ENCODE results near the gene CLBA1.

CLBA1 gene

GRCh38 chr14:105021656-105022275 is 36.2 kb downstream of the CLBA1 start (continued):
- TF ChIP-seq PATZ1 (tag by site-specific recombination; IDR thresholded peaks at IDR 0.05) (no peak), ZNF184 (tag by site-specific recombination; IDR thresholded peaks at IDR 0.05) (no peak), ZXDB (tag by site-specific recombination; IDR thresholded peaks at IDR 0.05) (no peak; the same call in none of the 2 replicates), FEZF1 (tag by site-specific recombination; IDR thresholded peaks at IDR 0.05) (no peak), OVOL3 (tag by site-specific recombination; IDR thresholded peaks at IDR 0.05) (no peak), ZNF768 (tag by site-specific recombination; IDR thresholded peaks at IDR 0.05) (no peak), ZNF571 (tag by site-specific recombination; IDR thresholded peaks at IDR 0.05) (no peak), ZNF155 (tag by site-specific recombination; IDR thresholded peaks at IDR 0.05) (no peak), ZNF23 (tag by site-specific recombination; IDR thresholded peaks at IDR 0.05; ENCODE audit: borderline replicate concordance) (no peak), GLI4 (tag by site-specific recombination; IDR thresholded peaks at IDR 0.05) (no peak), ZNF645 (tag by site-specific recombination; IDR thresholded peaks at IDR 0.05) (no peak), ZNF549 (tag by site-specific recombination; IDR thresholded peaks at IDR 0.05) (no peak), ZNF558 (tag by site-specific recombination; IDR thresholded peaks at IDR 0.05) (no peak), ZNF132 (tag by site-specific recombination; IDR thresholded peaks at IDR 0.05; ENCODE audit: borderline replicate concordance) (no peak), ZNF335 (tag by site-specific recombination; conservative IDR thresholded peaks at IDR 0.05) (peak; percentile 85), PRDM6 (tag by site-specific recombination; IDR thresholded peaks at IDR 0.05) (no peak), MZF1 (tag by site-specific recombination; IDR thresholded peaks at IDR 0.05; ENCODE audit: borderline replicate concordance) (no peak), CTCF (tag by site-specific recombination; IDR thresholded peaks at IDR 0.05) (peak; percentile 90), GLI2 (tag by site-specific recombination; IDR thresholded peaks at IDR 0.05; ENCODE audit: borderline replicate concordance, low read depth) (no peak), ZFP69B (tag by site-specific recombination; IDR thresholded peaks at IDR 0.05) (no peak; the same call in 1 of the 2 replicates), BCL11B (tag by site-specific recombination; IDR thresholded peaks at IDR 0.05; ENCODE audit: low read depth) (no peak), TCF7L2 (IDR thresholded peaks at IDR 0.05; ENCODE audit: borderline replicate concordance, low read depth, low read length) (no peak), KLF7 (tag by site-specific recombination; IDR thresholded peaks at IDR 0.05; ENCODE audit: borderline replicate concordance) (0 out of 2 replicates have a peak, but pooled peaks have one; percentile 25), HOXD13 (CRISPR knock-in tag; IDR thresholded peaks at IDR 0.05; ENCODE audit: borderline replicate concordance) (no peak), KLF16 (tag by site-specific recombination; IDR thresholded peaks at IDR 0.05) (no peak), SETDB1 (IDR thresholded peaks at IDR 0.05; ENCODE audit: insufficient read length, low read length) (no peak), BCL6B (tag by site-specific recombination; IDR thresholded peaks at IDR 0.05) (no peak), KLF1 (tag by site-specific recombination; IDR thresholded peaks at IDR 0.05) (peak; percentile 29; the same call in 1 of the 2 replicates), YY2 (tag by site-specific recombination; IDR thresholded peaks at IDR 0.05) (0 out of 2 replicates have a peak, but pooled peaks have one; percentile 7), ZNF626 (tag by site-specific recombination; IDR thresholded peaks at IDR 0.05) (no peak), ZNF707 (tag by site-specific recombination; IDR thresholded peaks at IDR 0.05) (no peak), ZNF248 (tag by site-specific recombination; IDR thresholded peaks at IDR 0.05) (no peak), ZNF510 (tag by site-specific recombination; IDR thresholded peaks at IDR 0.05; ENCODE audit: insufficient replicate concordance) (no peak)
